A549 (cell line): Measurements from ENCODE around the gene UAP1. TPM values are rescaled to one million over a fixed set of nuclear protein-coding genes. Genes with fewer than 3 reads are reported as not detected.

Experiments
- ATAC-seq, 2 experiments: fragments of 200-7000 bp in 1 of 2; fragments of >200 bp in 1 of 2; cut with Nextera tagmentation in 1 of 2; cut with Tn5 transposase in 1 of 2; 3 replicates each; pipeline versions ENCODE4 v1.8.0 to v1.9.1; 2018 to 2020; ENCODE audit warnings: mild to moderate bottlenecking in 1 of 2, moderate library complexity in 1 of 2
- CTCF ChIA-PET: fragments of 300-600 bp; sonication (Branson Sonifier 250); formaldehyde crosslinking; extraction: SDS; loops from one replicate; lab custom pipeline; 2021; ENCODE audit warnings: antibody characterized with exemption, inconsistent platforms; lab: Yijun Ruan, JAX
- POLR2A ChIA-PET: fragments of 350-600 bp; formaldehyde crosslinking; extraction: SDS; loops from one replicate; lab custom pipeline; 2021; ENCODE audit warnings: antibody characterized with exemption, inconsistent platforms; lab: Yijun Ruan, JAX
- DNase-seq, 2 experiments: peaks; one replicate each; pipeline versions ENCODE4 v3.0.0 to v3.0.0-alpha.2; 2011 to 2016; ENCODE audit warnings: low read depth in 1 of 2, low spot score in 1 of 2
- FAIRE-seq: peaks from 2 replicates; lab custom pipeline; 2011; peaks lifted over from hg19 to GRCh38; lab: Jason Lieb, UNC
- H3K27ac ChIP-seq, 2 experiments: fragments of >200 bp; sonication (Bioruptor Twin); formaldehyde crosslinking; 3 replicates each; pipeline ENCODE4 v1.5.1; 2016 to 2017
- H3K4me1 ChIP-seq: fragments of >200 bp; sonication (Bioruptor Twin); formaldehyde crosslinking; 3 replicates; pipeline ENCODE4 v1.6.1; 2016
- H3K4me2 ChIP-seq: fragments of >200 bp; sonication (Bioruptor Twin); formaldehyde crosslinking; 3 replicates; pipeline ENCODE4 v1.6.1; 2016
- H3K4me3 ChIP-seq: fragments of >200 bp; sonication (Bioruptor Twin); formaldehyde crosslinking; 3 replicates; pipeline ENCODE4 v1.5.1; 2016
- H3K9me3 ChIP-seq: fragments of >200 bp; sonication (Bioruptor Twin); formaldehyde crosslinking; 3 replicates; pipeline ENCODE4 v1.6.1; 2016
- BCL3 ChIP-seq: fragments of >200 bp; sonication (Bioruptor Twin); formaldehyde crosslinking; IDR thresholded peaks from 3 replicates; pipeline ENCODE4 v1.6.1; 2016
- BHLHE40 ChIP-seq: IDR thresholded peaks from 2 replicates; pipeline ENCODE4 v1.6.1; 2012; ENCODE audit warnings: low read depth, low read length, inconsistent platforms
- CBX2 ChIP-seq: fragments of 200-600 bp; sonication (generic); IDR thresholded peaks from 2 replicates; pipeline ENCODE4 v1.6.1; 2016; ENCODE audit warnings: low read depth, mild to moderate bottlenecking, borderline replicate concordance
- CBX8 ChIP-seq: fragments of 200-600 bp; sonication (generic); IDR thresholded peaks from 2 replicates; pipeline ENCODE4 v1.6.1; 2016
- CEBPB ChIP-seq, 2 experiments: fragments of >200 bp in 1 of 2; sonication (Bioruptor Twin) in 1 of 2; formaldehyde crosslinking in 1 of 2; IDR thresholded peaks; 2 replicates each; pipeline ENCODE4 v1.6.1; 2012 to 2016
- CHD2 ChIP-seq: fragments of 150-350 bp; IDR thresholded peaks from 2 replicates; pipeline ENCODE4 v1.6.1; 2014; ENCODE audit warnings: low read length; ENCODE audit not compliant: partially characterized antibody
- CHD4 ChIP-seq: fragments of 200-600 bp; sonication (generic); IDR thresholded peaks from 2 replicates; pipeline ENCODE4 v1.6.1; 2016; ENCODE audit warnings: antibody characterized with exemption, mild to moderate bottlenecking, borderline replicate concordance
- EHMT2 ChIP-seq: fragments of 200-600 bp; sonication (generic); IDR thresholded peaks from 2 replicates; pipeline ENCODE4 v1.6.1; 2016; ENCODE audit warnings: antibody characterized with exemption, low read depth, mild to moderate bottlenecking, moderate library complexity
- EP300 ChIP-seq, 2 experiments: fragments of >200 bp; sonication (Bioruptor Twin); formaldehyde crosslinking; IDR thresholded peaks; 2 replicates in 1 of 2; 3 replicates in 1 of 2; pipeline ENCODE4 v1.6.1; 2016 to 2017
- GATA3 ChIP-seq: IDR thresholded peaks from 2 replicates; pipeline ENCODE4 v1.6.1; 2012; ENCODE audit warnings: borderline replicate concordance
- HMGXB4 ChIP-seq: fragments of 250-450 bp; sonication (Bioruptor Pico); IDR thresholded peaks from 2 replicates; pipeline ENCODE4 v1.5.0; 2021; ENCODE audit warnings: mild to moderate bottlenecking, moderate library complexity, borderline replicate concordance
- HOXB13 ChIP-seq: fragments of 250-450 bp; sonication (Bioruptor Pico); IDR thresholded peaks from 2 replicates; pipeline ENCODE4 v1.5.0; 2020; ENCODE audit warnings: low read depth, mild to moderate bottlenecking, moderate library complexity
- HOXB5 ChIP-seq: fragments of 250-450 bp; sonication (Bioruptor Pico); IDR thresholded peaks from 2 replicates; pipeline ENCODE4 v1.5.0; 2020; ENCODE audit warnings: mild to moderate bottlenecking, moderate library complexity
- MAX ChIP-seq: IDR thresholded peaks from 2 replicates; pipeline ENCODE4 v1.6.1; 2012
- MAZ ChIP-seq: fragments of 150-350 bp; IDR thresholded peaks from 2 replicates; pipeline ENCODE4 v1.6.1; 2014; ENCODE audit warnings: antibody characterized with exemption, low read depth, low read length, borderline replicate concordance
- MYC ChIP-seq: IDR thresholded peaks from 2 replicates; pipeline ENCODE4 v1.6.1; 2012; ENCODE audit warnings: mild to moderate bottlenecking, inconsistent platforms, low read length, improper control_type of control experiment, borderline replicate concordance
- NPAS2 ChIP-seq: fragments of 250-450 bp; sonication (Bioruptor Pico); IDR thresholded peaks from 2 replicates; pipeline ENCODE4 v1.8.0; 2022; ENCODE audit warnings: mild to moderate bottlenecking, moderate library complexity, borderline replicate concordance
- NR3C1 ChIP-seq: fragments of >200 bp; sonication (Bioruptor Twin); formaldehyde crosslinking; IDR thresholded peaks from 3 replicates; pipeline ENCODE4 v1.6.1; 2017
- RARB ChIP-seq: fragments of 250-450 bp; sonication (Bioruptor Pico); IDR thresholded peaks from 2 replicates; pipeline ENCODE4 v1.8.0; 2021; ENCODE audit warnings: mild to moderate bottlenecking, moderate library complexity
- SREBF2 ChIP-seq: fragments of 450-650 bp; IDR thresholded peaks from 2 replicates; pipeline ENCODE4 v1.6.1; 2014; ENCODE audit warnings: mild to moderate bottlenecking, moderate library complexity
- ZC3H11A ChIP-seq: fragments of 450-650 bp; IDR thresholded peaks from 2 replicates; pipeline ENCODE4 v1.6.1; 2014; ENCODE audit warnings: antibody characterized with exemption, mild to moderate bottlenecking
- ZFP36 ChIP-seq: fragments of 450-650 bp; IDR thresholded peaks from 2 replicates; pipeline ENCODE4 v1.6.1; 2014; ENCODE audit warnings: borderline replicate concordance; ENCODE audit not compliant: partially characterized antibody
- WGBS: methylation state at CpG from one replicate; pipeline ENCODE4 v1.1.6; 2017; ENCODE audit errors: missing lambda C conversion rate; 5-methylcytosine and 5-hydroxymethylcytosine counted together
- polyA plus RNA-seq, 4 experiments: library from polyadenylated mRNA; depleted of rRNA in 3 of 4; stranded (reverse); fragments of >200 nt; fragmentation: RNase III in 1 of 4; extraction: RNeasy Plus Mini Kit Qiagen cat#74134 plus additional on column Dnase treatment in 1 of 4; gene quantifications; 2 replicates in 3 of 4; 3 replicates in 1 of 4; pipeline ENCODE4 v1.2.3, GENCODE V29; 2011 to 2017
- TF ChIP-seq, protein P1 (sequence below): fragments of 250-450 bp; sonication (Bioruptor Pico); IDR thresholded peaks from 2 replicates; pipeline ENCODE4 v1.5.0; 2020; ENCODE audit warnings: low read depth, mild to moderate bottlenecking, moderate library complexity
- TF ChIP-seq, protein P2 (sequence below): fragments of 450-650 bp; IDR thresholded peaks from 2 replicates; pipeline ENCODE4 v1.6.1; 2014; ENCODE audit warnings: antibody characterized with exemption
- TF ChIP-seq, protein P3 (sequence below): fragments of >200 bp; sonication (Bioruptor Twin); formaldehyde crosslinking; IDR thresholded peaks from 3 replicates; pipeline ENCODE4 v1.5.1; 2016

Gene UAP1
- polyA plus RNA-seq, 2 of the 4 experiments (the other 2 are of a cell fraction) = 19.8 to 25.3 TPM

GRCh38 chr1:162612606-162613400 lies 51.3 kb downstream of the UAP1 start:
- no peak overlapping the region for H3K27ac ChIP-seq
- ATAC-seq (no peak; a peak in 1 of 6 replicates), FAIRE-seq (no peak), DNase-seq (no peak)
- H3K9me3 ChIP-seq = peaks cover 11% of the 10 kb centered on the region
- H3K4me1 ChIP-seq = no peaks in the 10 kb centered on the region
- no peak overlapping the region for H3K4me3 ChIP-seq
- 75% methylated on average over 8 of the region's 8 CpGs for whole genome bisulfite sequencing
- no peak overlapping the region for H3K4me2 ChIP-seq
- TF ChIP-seq BCL3 (no peak), ZC3H11A (no peak), GATA3 (no peak), CEBPB (IDR thresholded peaks at IDR 0.05) (no peak), NR3C1 (no peak)
- TF ChIP-seq, protein P1, sequence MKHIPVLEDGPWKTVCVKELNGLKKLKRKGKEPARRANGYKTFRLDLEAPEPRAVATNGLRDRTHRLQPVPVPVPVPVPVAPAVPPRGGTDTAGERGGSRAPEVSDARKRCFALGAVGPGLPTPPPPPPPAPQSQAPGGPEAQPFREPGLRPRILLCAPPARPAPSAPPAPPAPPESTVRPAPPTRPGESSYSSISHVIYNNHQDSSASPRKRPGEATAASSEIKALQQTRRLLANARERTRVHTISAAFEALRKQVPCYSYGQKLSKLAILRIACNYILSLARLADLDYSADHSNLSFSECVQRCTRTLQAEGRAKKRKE = no peak
- POLR2A ChIA-PET = no interaction called here
- CTCF ChIA-PET = interaction anchor here (0.7 to 5.0 kb wide), 21 partner anchors 10 to 215 kb away, joined by 3 to 44 read pairs (median 4); partner anchors contain the start of gene DDR2

GRCh38 chr1:162616848-162617247 lies 55.3 kb downstream of the UAP1 start:
- ChIA-PET CTCF (interaction anchor here (0.8 to 2.9 kb wide), 3 partner anchors 10 to 184 kb away, joined by 3 to 11 read pairs (median 6); no protein-coding TSS in a partner anchor), POLR2A (no interaction called here)
- Histone ChIP-seq H3K27ac (no peak overlapping the region), H3K4me1 (no peaks in the 10 kb centered on the region), H3K4me3 (no peak overlapping the region), H3K9me3 (peaks cover 11% of the 10 kb centered on the region), H3K4me2 (no peak overlapping the region)
- DNase-seq (peak in 1 of 2 experiments; percentile 2), ATAC-seq (no peak), FAIRE-seq (no peak)
- 42% methylated on average over 1 of the region's 1 CpG for WGBS
- no peak for TF ChIP-seq NPAS2 (CRISPR knock-in tag)
- no peak for TF ChIP-seq MAX
- TF ChIP-seq GATA3 = no peak
- TF ChIP-seq CHD2 = no peak
- no peak for TF ChIP-seq BHLHE40
- no peak for TF ChIP-seq HMGXB4 (CRISPR knock-in tag)

GRCh38 chr1:162617513-162617912 lies 56.0 kb downstream of the UAP1 start:
- ChIA-PET POLR2A (no interaction called here), CTCF (interaction anchor here (0.6 to 2.9 kb wide), 4 partner anchors 10 to 183 kb away, joined by 3 to 11 read pairs (median 4); no protein-coding TSS in a partner anchor)
- H3K27ac ChIP-seq = no peak overlapping the region
- H3K9me3 ChIP-seq = peaks cover 11% of the 10 kb centered on the region
- FAIRE-seq = no peak
- TF ChIP-seq MYC (no peak), RARB (CRISPR knock-in tag) (no peak), HOXB13 (no peak), HOXB5 (CRISPR knock-in tag) (no peak), EHMT2 (no peak), NPAS2 (CRISPR knock-in tag) (no peak), ZFP36 (no peak), EP300 (IDR thresholded peaks at IDR 0.05) (no peak), SREBF2 (no peak), MAZ (no peak), CBX2 (no peak), CHD4 (no peak), CBX8 (no peak)
- TF ChIP-seq, protein P2, sequence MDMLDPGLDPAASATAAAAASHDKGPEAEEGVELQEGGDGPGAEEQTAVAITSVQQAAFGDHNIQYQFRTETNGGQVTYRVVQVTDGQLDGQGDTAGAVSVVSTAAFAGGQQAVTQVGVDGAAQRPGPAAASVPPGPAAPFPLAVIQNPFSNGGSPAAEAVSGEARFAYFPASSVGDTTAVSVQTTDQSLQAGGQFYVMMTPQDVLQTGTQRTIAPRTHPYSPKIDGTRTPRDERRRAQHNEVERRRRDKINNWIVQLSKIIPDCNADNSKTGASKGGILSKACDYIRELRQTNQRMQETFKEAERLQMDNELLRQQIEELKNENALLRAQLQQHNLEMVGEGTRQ = no peak
- TF ChIP-seq, protein P3, sequence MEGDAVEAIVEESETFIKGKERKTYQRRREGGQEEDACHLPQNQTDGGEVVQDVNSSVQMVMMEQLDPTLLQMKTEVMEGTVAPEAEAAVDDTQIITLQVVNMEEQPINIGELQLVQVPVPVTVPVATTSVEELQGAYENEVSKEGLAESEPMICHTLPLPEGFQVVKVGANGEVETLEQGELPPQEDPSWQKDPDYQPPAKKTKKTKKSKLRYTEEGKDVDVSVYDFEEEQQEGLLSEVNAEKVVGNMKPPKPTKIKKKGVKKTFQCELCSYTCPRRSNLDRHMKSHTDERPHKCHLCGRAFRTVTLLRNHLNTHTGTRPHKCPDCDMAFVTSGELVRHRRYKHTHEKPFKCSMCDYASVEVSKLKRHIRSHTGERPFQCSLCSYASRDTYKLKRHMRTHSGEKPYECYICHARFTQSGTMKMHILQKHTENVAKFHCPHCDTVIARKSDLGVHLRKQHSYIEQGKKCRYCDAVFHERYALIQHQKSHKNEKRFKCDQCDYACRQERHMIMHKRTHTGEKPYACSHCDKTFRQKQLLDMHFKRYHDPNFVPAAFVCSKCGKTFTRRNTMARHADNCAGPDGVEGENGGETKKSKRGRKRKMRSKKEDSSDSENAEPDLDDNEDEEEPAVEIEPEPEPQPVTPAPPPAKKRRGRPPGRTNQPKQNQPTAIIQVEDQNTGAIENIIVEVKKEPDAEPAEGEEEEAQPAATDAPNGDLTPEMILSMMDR = no peak
- DNase-seq = no peak
- no peak overlapping the region for H3K4me3 ChIP-seq
- 76% methylated on average over 1 of the region's 1 CpG for WGBS
- no peaks in the 10 kb centered on the region for H3K4me1 ChIP-seq
- ATAC-seq = no peak
- no peak overlapping the region for H3K4me2 ChIP-seq
